ENCODE measurements around the gene FIBCD1. TPM values are rescaled to one million over a fixed set of nuclear protein-coding genes. Genes with fewer than 3 reads are reported as not detected.

FIBCD1 gene
- total RNA-seq, 2 experiments from 2014 or later: not detected

DNA sequence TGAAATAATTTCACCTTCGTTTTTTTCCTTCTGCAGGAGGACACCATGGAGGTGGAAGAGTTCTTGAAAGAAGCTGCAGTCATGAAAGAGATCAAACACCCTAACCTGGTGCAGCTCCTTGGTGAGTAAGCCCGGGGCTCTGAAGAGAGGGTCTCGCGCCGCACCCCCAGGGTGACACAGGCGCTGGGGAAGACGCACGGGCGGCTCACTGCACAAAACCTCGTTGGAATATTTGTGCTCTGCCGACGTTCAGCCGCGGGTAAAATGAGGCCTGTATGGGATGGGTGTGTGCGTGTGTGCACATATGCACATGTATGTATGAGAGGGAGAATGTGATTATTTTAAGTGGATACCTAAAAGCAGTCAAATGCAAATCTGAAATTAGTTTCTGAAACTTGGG is 67.0 kb downstream of the FIBCD1 start:
- Histone ChIP-seq H3K27ac (ENCODE audit: low read depth, low read length, poor library complexity, severe bottlenecking) (no peak overlapping the region), H4K20me1 (ENCODE audit: insufficient read depth, low read length) (no peaks in the 10 kb centered on the region), H3K9me3 (ENCODE audit: low read length) (no peaks in the 10 kb centered on the region), H3K4me3 (ENCODE audit: low read depth, low read length, poor library complexity, severe bottlenecking) (no peak overlapping the region), H3K4me1 (ENCODE audit: insufficient read depth, low read length, poor library complexity, severe bottlenecking) (peaks cover 12% of the 10 kb centered on the region), H3K79me2 (ENCODE audit: insufficient read depth, low read depth, low read length) (no peaks in the 10 kb centered on the region), H3K4me2 (ENCODE audit: low read length) (no peak overlapping the region), H3K9me2 (ENCODE audit: insufficient read depth, low read length) (no peaks in the 10 kb centered on the region), H2AFZ (ENCODE audit: low read length) (no peak overlapping the region), H3K36me3 (ENCODE audit: insufficient read depth, low read length) (peaks cover 10% of the 10 kb centered on the region; the same call in 1 of the 2 replicates)
- ChIA-PET POLR2A (interaction anchor here (0.6 kb wide), 1 partner anchor 1050 kb away, joined by 3 read pairs; no protein-coding TSS in a partner anchor), CTCF (ENCODE audit: unreplicated experiment) (interaction anchor here (0.6 kb wide), 1 partner anchor 115 kb away, joined by 3 read pairs; no protein-coding TSS in a partner anchor)
- DNase-seq (ENCODE audit: low spot score): no peak
- no TSS peak for BruUV-seq (replicated peaks)
- no peak for TF ChIP-seq EZH2phosphoT487 (IDR thresholded peaks at IDR 0.05; ENCODE audit: borderline replicate concordance, low read depth, low read length)
- TF ChIP-seq, protein P1, sequence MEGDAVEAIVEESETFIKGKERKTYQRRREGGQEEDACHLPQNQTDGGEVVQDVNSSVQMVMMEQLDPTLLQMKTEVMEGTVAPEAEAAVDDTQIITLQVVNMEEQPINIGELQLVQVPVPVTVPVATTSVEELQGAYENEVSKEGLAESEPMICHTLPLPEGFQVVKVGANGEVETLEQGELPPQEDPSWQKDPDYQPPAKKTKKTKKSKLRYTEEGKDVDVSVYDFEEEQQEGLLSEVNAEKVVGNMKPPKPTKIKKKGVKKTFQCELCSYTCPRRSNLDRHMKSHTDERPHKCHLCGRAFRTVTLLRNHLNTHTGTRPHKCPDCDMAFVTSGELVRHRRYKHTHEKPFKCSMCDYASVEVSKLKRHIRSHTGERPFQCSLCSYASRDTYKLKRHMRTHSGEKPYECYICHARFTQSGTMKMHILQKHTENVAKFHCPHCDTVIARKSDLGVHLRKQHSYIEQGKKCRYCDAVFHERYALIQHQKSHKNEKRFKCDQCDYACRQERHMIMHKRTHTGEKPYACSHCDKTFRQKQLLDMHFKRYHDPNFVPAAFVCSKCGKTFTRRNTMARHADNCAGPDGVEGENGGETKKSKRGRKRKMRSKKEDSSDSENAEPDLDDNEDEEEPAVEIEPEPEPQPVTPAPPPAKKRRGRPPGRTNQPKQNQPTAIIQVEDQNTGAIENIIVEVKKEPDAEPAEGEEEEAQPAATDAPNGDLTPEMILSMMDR (conservative IDR thresholded peaks at IDR 0.05; ENCODE audit: low read length): no peak
- intact Hi-C loops (cut with micrococcal nuclease; ENCODE audit: unreplicated experiment): no loop called here

DNA sequence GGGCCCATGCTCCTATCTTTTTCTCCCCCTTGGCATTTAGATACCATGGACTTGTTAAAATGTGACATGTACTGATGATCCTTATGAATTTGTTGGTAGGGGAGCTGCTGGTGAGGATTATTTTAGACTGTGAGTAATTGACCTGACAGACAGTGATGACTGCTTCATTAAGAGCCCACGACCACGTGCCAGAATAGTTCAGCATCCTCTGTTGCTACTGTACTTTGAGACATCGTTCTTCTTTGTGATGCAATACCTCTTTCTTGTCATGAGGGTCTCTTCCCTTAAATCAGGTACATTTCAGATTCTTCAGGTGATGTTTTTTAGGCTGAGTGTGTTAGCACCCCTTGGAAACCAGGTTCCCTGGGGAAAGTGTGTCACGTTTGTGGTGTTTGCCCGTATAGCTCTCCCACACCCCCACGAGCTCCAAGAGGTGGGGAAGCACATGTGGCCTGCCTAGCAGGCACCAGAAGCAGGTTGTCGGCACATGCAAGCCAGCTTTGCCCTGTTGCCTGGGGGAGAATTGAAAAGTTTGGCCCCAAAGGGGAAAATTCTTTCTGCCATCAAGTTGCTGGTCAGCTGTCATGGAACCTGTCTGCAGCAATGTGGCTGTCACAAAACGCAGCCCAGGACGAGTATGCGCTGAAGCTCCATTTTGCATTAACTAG is 67.5 kb downstream of the FIBCD1 start:
- CTCF ChIA-PET (ENCODE audit: unreplicated experiment): interaction anchor here (0.6 kb wide), 1 partner anchor 116 kb away, joined by 3 read pairs; no protein-coding TSS in a partner anchor
- H3K4me2 ChIP-seq (ENCODE audit: low read length): no peak overlapping the region

More for the DNA sequence above, 67.5 kb downstream of the FIBCD1 start:
- TF ChIP-seq, protein P1 (conservative IDR thresholded peaks at IDR 0.05; ENCODE audit: low read length): no peak
- H2AFZ ChIP-seq (ENCODE audit: low read length): no peak overlapping the region
- no peaks in the 10 kb centered on the region for H3K9me3 ChIP-seq (ENCODE audit: low read length)
- peak overlapping the region; percentile 35 for H3K27ac ChIP-seq (ENCODE audit: low read depth, low read length, poor library complexity, severe bottlenecking)
- H3K79me2 ChIP-seq (ENCODE audit: insufficient read depth, low read depth, low read length): no peaks in the 10 kb centered on the region
- H3K36me3 ChIP-seq (ENCODE audit: insufficient read depth, low read length): peaks cover 10% of the 10 kb centered on the region; the same call in 1 of the 2 replicates
- POLR2A ChIA-PET: interaction anchor here (0.6 kb wide), 1 partner anchor 1050 kb away, joined by 3 read pairs; no protein-coding TSS in a partner anchor
- H4K20me1 ChIP-seq (ENCODE audit: insufficient read depth, low read length): no peaks in the 10 kb centered on the region
- peaks cover 12% of the 10 kb centered on the region for H3K4me1 ChIP-seq (ENCODE audit: insufficient read depth, low read length, poor library complexity, severe bottlenecking)
- DNase-seq (ENCODE audit: low spot score): no peak
- BruUV-seq (replicated peaks): no TSS peak
- no peak overlapping the region for H3K4me3 ChIP-seq (ENCODE audit: low read depth, low read length, poor library complexity, severe bottlenecking)
- intact Hi-C loops (cut with micrococcal nuclease; ENCODE audit: unreplicated experiment): loop anchor here (1.0 kb wide), 1 partner anchor 70 kb away; no protein-coding TSS in a partner anchor
- H3K9me2 ChIP-seq (ENCODE audit: insufficient read depth, low read length): no peaks in the 10 kb centered on the region

Data from OCI-LY7 (cell line).